HG03439 (cell line): ENCODE measurements around the gene CLIP2.
"Not testable (repeated sequence)": the region's sequence is repeated elsewhere in the genome, so short reads cannot be mapped to it uniquely, and the experiment has no call there.

Source experiments
- ATAC-seq: cut with Tn5 transposase; IDR thresholded peaks from one replicate; pipeline ENCODE4 v1.9.1; 2021; ENCODE audit warnings: mild to moderate bottlenecking, moderate library complexity; ENCODE audit not compliant: unreplicated experiment

The CLIP2 gene

DNA sequence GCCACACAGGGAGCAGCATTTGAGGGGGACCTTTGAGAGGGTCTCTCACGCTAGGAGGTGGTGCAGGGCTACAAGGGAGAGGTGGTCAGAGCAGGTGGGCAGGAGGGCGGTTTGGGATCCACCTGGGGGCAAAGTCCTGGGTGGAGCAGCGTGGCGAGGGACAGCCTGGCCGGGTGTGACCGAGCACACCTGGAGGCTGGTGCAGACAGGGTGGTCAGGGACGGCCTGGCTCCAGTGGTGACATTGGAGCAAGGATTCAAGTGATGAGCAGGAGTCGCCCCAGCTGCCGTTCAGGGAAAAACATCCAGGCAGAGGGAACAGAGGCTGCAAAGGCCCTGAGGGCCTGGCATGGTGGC, 36.0 kb downstream of the CLIP2 start:
- ATAC-seq = no peak

DNA sequence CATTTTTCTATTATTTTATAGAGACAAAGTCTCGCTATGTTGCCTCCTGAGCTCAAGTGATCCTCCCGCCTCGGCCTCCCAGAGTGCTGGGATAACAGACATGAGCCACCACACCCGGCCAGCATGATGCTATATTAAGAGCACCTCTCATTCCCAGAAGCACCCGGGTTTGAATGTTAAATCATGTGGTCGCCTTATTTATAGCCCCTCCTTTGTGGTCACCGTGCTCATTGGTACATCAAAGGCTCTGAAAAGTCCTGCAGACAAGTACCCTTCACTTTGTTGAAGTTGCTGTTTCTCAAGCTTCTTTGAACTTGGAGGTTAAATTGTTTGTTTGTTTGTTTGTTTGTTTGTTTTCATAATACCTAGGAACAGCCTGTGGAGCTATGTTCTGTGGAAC, 40.0 kb downstream of the CLIP2 start:
- ATAC-seq = no peak

DNA sequence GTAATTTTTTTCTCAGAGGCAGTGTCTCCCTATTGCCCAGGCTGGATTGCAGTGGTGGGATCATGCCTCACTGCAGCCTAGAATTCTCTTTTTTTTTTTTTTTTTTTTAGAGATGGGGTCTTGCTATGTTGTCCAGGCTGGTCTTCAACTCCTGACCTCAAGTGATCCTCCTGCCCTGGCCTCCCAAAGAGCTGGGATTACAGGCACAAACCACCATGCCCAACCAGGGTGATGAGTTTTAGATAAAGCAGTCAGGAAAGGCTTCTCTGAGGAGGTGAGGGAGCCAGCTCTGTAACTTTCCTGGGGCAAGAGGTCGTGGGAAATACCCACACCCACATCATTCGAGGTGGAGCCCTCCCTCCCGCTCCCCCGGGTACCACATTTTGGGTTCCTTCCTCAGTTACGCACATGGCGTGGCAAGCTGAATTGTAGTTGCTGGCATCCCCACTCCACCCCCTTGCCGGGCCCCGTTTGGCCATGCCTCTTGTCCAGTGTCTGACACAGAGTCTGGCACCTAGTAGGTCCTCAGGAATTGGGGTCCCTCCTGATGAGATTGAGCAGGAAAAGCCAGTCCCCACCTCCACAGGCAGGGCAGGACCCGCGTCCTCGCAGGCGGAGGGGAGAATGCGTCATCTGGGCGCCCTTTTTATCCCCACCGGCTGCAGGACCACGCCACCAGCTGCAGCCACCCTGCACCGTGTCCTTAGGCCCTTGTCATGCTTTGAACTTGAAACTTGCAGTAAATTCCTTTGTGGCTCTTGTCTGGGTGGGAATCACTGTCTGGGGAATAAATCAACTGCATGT, 43.4 kb downstream of the CLIP2 start:
- no peak for ATAC-seq

DNA sequence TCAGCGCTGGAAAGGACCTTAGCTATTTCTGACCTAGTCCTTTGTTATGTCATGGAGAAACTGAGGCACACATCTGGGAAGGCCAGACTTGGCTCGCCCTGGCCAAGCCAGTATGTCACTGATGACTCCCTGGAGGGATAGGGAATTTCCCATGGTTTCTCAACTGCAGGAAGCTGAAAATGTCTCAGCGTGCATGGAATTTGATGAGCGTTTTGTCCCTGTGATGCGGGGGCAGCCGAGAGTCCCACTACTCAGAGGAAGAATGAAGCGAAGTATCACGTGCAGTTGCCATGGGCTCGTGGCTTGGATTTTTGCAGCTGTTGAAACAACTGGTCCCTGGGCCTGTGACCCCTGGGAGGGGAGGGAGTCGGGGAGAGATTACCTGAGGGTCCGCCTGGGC, 44.8 kb downstream of the CLIP2 start:
- no peak for ATAC-seq

DNA sequence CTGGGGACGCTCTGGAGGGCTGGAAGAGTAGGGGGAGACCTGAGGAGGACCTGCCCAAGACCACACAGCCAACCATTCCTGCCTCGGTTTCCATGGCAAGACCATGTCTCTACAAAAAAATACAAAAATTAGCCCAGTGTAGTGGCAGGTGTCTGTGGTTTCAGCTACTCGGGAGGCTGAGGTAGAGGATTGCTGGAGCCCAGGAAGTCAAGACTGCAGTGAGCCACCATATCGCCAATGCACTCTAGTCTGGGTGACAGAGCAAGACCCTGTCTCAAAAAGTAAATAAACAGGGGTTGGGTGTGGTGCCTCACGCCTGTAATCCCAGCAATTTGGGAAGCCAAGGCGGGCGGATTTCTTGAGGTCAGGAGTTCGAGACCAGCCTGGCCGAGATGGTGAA, 48.7 kb downstream of the CLIP2 start:
- no peak for ATAC-seq

- no peak for ATAC-seq
These were observed 49.3 kb downstream of the CLIP2 start for GRCh38 chr7:74338366-74339108.

GRCh38 chr7:74339648-74340047, 50.4 kb downstream of the CLIP2 start:
- ATAC-seq = not testable (repeated sequence)

GRCh38 chr7:74343281-74344131, 54.3 kb downstream of the CLIP2 start:
- ATAC-seq = no peak

DNA sequence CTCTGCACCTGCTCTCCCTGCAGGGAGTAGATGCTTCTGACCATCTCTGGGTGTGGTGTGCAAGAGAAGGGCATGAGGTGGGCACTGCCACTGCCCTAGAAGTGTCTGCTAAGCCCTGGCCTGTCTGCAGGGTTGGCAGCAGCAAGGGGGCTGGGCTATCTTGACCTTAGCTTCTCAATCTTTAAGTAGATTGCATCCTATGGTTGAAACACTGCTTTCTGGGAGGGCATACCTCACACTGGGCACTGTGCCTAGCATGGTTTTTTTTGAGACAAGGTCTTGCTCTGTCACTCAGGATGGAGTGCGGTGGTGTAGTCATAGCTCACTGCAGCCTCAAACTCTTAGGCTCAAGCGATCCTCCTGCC, 54.9 kb downstream of the CLIP2 start:
- no peak for ATAC-seq

- no peak for ATAC-seq
These were observed 55.6 kb downstream of the CLIP2 start for GRCh38 chr7:74344786-74345185.

GRCh38 chr7:74345970-74346369, 56.8 kb downstream of the CLIP2 start:
- ATAC-seq = no peak

DNA sequence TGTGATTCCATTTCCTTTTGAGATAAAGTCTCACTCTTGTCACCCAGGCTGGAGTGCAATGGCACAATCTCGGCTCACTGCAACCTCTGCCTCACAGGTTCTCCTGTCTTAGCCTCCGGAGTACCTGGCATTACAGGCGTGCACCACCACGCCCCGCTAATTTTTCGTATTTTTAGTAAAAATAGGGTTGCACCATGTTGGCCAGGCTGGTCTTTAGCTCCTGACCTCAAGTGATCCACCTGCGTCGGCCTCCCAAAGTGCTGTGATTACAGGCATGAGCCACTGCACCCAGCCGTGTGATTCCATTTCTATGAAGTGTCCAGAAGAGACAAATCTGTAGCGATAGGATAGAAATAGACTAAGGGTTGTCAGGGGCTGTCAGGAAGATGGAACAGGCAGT, 60.4 kb downstream of the CLIP2 start:
- ATAC-seq = no peak

GRCh38 chr7:74350751-74351150, 61.5 kb downstream of the CLIP2 start:
- no peak for ATAC-seq

DNA sequence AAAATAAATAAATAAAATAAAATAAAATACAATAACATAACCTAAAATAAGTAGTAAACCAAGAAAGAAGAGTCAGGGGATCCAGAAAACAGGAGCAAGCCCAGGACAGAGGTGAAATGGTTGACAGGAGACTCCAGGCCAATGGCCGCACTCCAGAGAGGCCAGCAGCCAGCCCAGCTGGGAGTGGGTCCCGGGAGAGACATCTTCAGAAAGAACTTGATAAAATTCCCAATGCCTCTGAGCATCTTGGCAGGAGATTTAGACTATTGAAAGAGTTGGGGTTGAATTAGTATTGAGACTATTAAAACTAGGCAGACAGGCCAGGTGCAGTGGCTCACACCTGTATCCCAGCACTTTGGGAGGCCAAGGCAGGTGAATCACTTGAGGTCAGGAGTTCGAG, 62.6 kb downstream of the CLIP2 start:
- no peak for ATAC-seq

GRCh38 chr7:74352551-74353138, 63.4 kb downstream of the CLIP2 start:
- ATAC-seq = not testable (repeated sequence)

DNA sequence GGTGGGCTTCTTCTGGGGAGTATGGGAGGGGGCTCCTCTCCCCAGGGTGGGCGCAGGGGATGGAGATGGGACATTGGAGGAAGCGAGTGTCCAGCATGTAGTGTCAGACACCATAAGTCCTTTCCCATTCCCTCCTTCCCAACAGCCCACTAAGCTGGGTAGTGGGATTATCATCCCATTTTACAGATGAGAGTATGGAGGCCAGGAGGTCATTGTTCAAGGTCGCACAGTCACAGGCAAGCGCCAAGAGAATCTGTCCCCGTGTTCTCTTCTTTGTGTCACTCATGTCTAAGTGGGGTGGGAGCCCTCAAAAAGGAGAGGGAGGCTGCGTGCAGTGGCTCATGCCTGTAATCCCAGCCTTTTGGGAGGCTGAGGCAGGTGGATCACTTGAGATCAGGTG, 64.8 kb downstream of the CLIP2 start:
- no peak for ATAC-seq

DNA sequence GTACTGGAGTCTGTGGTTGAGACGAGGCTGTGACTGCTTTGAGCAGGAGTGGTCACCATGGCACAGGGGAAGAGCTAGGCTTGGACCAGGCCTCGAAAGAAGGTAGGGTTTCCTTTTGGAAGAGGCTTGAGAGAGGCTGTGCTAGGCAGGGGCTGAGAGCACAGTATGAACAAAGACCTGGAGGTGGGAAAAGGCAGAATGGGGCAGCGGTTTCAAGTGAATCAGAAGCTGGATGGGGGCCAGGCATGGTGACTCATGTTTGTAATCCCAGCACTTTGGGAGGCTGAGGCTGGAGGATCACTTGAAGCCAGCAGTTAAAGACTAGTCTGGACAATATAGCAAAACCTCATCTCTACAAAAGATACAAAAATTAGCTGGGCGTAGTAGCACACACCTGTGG, 65.9 kb downstream of the CLIP2 start:
- ATAC-seq = no peak

- ATAC-seq = no peak
These were observed 67.5 kb downstream of the CLIP2 start for GRCh38 chr7:74356589-74357315.

DNA sequence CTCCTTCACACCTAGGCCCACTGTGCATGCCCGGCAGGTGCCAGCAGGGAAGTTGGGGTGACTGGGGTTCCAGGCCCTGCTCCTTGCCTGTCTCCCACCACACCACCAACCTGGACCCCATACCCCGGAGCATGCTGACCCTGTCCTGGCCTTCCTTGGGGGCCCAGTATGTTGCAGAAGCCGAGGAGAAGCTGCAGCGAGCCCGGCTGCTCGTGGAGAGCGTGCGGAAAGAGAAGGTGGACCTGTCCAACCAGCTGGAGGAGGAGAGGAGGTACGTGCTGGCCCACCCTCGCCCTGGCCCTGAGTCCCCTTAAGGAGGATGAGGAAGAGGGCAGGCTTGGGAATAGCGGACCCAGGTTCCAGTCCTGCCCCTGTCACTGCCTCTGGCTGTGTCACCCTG, 70.8 kb downstream of the CLIP2 start:
- no peak for ATAC-seq

DNA sequence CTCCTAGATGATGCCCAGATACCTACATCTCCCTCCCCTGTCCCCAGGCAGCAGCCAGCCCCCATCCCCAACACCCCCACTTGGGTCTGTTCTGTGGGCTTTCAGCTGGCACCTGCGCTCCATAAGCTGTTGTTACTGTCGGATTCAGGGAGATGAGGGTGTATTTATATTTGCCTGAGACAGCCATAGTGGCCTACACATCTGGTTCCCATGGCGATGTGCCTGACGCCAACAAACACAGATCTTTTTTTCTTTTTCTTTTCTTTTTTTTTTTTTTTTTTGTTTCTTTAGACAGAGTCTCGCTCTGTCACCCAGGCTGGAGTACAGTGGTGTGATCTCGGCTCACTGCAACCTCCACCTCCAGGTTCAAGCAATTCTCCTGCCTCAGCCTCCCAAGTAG, 73.1 kb downstream of the CLIP2 start:
- no peak for ATAC-seq

- no peak for ATAC-seq
These were observed 74.9 kb downstream of the CLIP2 start for GRCh38 chr7:74364061-74364460.
